ENCODE results near the gene MACROD1.

The MACROD1 gene

DNA sequence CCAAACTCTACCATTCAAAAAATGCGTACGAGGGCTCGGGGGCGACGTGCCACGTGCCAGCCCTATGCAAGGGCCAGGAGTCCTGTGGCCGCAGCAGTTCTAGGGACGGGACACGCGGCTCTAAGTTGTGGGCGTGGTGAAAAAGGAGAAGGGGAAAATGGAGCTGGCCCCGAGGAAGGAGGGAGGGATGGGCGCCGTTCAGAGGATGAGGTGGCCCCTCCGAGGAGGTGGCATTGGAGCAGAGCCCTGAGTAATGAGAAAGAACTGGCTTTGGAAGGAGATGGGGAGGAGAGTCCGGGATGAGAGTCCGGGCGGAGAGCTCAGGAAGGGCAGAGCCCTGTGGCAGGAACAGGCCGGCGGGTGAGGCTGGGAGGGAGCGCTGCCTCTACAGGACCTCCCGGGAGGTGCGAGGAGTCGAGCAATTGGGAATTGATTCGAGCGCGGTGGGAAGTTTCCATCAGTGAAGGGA is 158.7 kb downstream of the MACROD1 start:
- TF ChIP-seq, protein P1, sequence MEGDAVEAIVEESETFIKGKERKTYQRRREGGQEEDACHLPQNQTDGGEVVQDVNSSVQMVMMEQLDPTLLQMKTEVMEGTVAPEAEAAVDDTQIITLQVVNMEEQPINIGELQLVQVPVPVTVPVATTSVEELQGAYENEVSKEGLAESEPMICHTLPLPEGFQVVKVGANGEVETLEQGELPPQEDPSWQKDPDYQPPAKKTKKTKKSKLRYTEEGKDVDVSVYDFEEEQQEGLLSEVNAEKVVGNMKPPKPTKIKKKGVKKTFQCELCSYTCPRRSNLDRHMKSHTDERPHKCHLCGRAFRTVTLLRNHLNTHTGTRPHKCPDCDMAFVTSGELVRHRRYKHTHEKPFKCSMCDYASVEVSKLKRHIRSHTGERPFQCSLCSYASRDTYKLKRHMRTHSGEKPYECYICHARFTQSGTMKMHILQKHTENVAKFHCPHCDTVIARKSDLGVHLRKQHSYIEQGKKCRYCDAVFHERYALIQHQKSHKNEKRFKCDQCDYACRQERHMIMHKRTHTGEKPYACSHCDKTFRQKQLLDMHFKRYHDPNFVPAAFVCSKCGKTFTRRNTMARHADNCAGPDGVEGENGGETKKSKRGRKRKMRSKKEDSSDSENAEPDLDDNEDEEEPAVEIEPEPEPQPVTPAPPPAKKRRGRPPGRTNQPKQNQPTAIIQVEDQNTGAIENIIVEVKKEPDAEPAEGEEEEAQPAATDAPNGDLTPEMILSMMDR (IDR thresholded peaks at IDR 0.05; ENCODE audit: low read depth, low read length, missing control alignments): peak; percentile 10
- H3K4me3 ChIP-seq (ENCODE audit: low read depth, low read length): peak overlapping the region; percentile 22
- DNase-seq (ENCODE audit: low read depth): no peak
- in situ Hi-C loops (cut with HindIII; ENCODE audit: low sequenced_read_pairs): loop anchor here (5.0 to 10.0 kb wide), 3 partner anchors 45 to 85 kb away; no protein-coding TSS in a partner anchor

- in situ Hi-C loops (cut with HindIII; ENCODE audit: low sequenced_read_pairs): loop anchor here (5.0 to 10.0 kb wide), 3 partner anchors 46 to 86 kb away; no protein-coding TSS in a partner anchor
- DNase-seq (ENCODE audit: low read depth): no peak
- TF ChIP-seq, protein P1 (IDR thresholded peaks at IDR 0.05; ENCODE audit: low read depth, low read length, missing control alignments): no peak
These were observed 159.5 kb downstream of the MACROD1 start for GRCh38 chr11:64006398-64006797.

DNA sequence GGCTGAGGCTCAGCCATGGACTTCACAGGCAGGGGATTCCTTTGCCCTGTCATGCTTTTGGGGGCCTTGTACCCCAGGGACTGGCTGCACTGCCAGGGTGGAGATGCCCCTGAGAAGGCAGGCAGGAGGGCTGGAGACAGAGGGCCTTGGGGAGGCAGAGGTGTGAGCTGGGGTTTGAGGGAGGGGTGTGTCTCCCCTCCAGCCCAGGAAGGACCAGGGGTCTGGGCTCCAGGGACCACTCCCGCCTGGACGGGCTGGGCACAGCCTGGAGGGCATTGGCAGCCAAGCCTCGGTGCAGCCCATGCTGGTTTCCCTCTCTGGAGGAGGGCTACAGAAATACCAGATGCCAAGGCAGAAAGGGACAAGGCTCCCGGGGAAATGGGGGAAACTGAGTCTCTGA is 160.2 kb downstream of the MACROD1 start:
- H3K4me3 ChIP-seq (ENCODE audit: low read depth, low read length): no peak overlapping the region
- in situ Hi-C loops (cut with HindIII; ENCODE audit: low sequenced_read_pairs): loop anchor here (5.0 to 10.0 kb wide), 3 partner anchors 47 to 87 kb away; no protein-coding TSS in a partner anchor
- TF ChIP-seq, protein P1 (IDR thresholded peaks at IDR 0.05; ENCODE audit: low read depth, low read length, missing control alignments): no peak
- no peak for DNase-seq (ENCODE audit: low read depth)

More at GRCh38 chr11:64006398-64006797, 159.5 kb downstream of the MACROD1 start:
- H3K4me3 ChIP-seq (ENCODE audit: low read depth, low read length): no peak overlapping the region

DNA sequence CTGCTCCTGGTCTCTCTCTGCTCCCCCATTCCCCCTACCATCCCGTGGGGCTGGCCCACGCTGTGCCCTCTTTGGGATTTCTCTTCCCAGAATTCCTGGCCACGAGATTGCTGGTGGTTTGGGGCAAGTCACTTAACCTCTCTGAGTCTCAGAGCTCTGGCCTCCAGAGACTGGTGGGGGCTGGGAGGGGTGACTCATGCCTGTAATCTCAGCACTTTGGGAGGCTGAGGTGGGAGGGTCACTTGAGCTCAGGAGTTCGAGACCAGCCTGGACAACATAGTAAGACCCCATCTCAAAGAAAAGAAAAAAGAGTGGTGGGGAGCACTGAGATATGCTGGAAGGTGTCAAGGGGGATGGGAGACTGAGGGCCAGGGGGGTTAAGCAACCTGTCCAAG is 161.3 kb downstream of the MACROD1 start:
- H3K4me3 ChIP-seq (ENCODE audit: low read depth, low read length): no peak overlapping the region
- in situ Hi-C loops (cut with HindIII; ENCODE audit: low sequenced_read_pairs): loop anchor here (5.0 to 10.0 kb wide), 3 partner anchors 70 to 158 kb away; no protein-coding TSS in a partner anchor
- TF ChIP-seq, protein P1 (IDR thresholded peaks at IDR 0.05; ENCODE audit: low read depth, low read length, missing control alignments): no peak
- DNase-seq (ENCODE audit: low read depth): no peak

GRCh38 chr11:64003807-64004589 is 161.9 kb downstream of the MACROD1 start:
- DNase-seq (ENCODE audit: low read depth): no peak
- H3K4me3 ChIP-seq (ENCODE audit: low read depth, low read length): no peak overlapping the region
- in situ Hi-C loops (cut with HindIII; ENCODE audit: low sequenced_read_pairs): loop anchor here (5.0 to 10.0 kb wide), 3 partner anchors 71 to 158 kb away; no protein-coding TSS in a partner anchor
- TF ChIP-seq, protein P1 (IDR thresholded peaks at IDR 0.05; ENCODE audit: low read depth, low read length, missing control alignments): no peak

GRCh38 chr11:64001484-64002420 is 164.2 kb downstream of the MACROD1 start:
- DNase-seq (ENCODE audit: low read depth): no peak
- in situ Hi-C loops (cut with HindIII; ENCODE audit: low sequenced_read_pairs): loop anchor here (5.0 to 10.0 kb wide), 3 partner anchors 73 to 161 kb away; no protein-coding TSS in a partner anchor
- H3K4me3 ChIP-seq (ENCODE audit: low read depth, low read length): no peak overlapping the region
- TF ChIP-seq, protein P1 (IDR thresholded peaks at IDR 0.05; ENCODE audit: low read depth, low read length, missing control alignments): no peak
